H1 (cell line): ENCODE data around the gene UBE2O. TPM values are rescaled to one million over a fixed set of nuclear protein-coding genes. Genes with fewer than 3 reads are reported as not detected.

Source experiments
- FOSL1 ChIP-seq: IDR thresholded peaks from 2 replicates; pipeline ENCODE4 v1.6.1; 2011; ENCODE audit warnings: mild to moderate bottlenecking, low read depth, low read length, moderate library complexity; ENCODE audit not compliant: insufficient read depth
- SIRT6 ChIP-seq: IDR thresholded peaks from one replicate; pipeline ENCODE4 v1.7.1; 2012; ENCODE audit warnings: low read length, inconsistent platforms
- polyA plus RNA-seq, 7 experiments: library from polyadenylated mRNA; depleted of rRNA in 3 of 7; stranded (reverse) in 5 of 7; unstranded in 2 of 7; fragments of >200 nt in 5 of 7; fragments of 200-250 nt in 2 of 7; gene quantifications; 1 replicate in 5 of 7; 2 replicates in 1 of 7; 4 replicates in 1 of 7; pipeline versions ENCODE4 v1.2.1 to v1.2.3, GENCODE V29; 2011 to 2013; ENCODE audit warnings: missing spikeins in 2 of 7, mixed read lengths in 2 of 7
- total RNA-seq: library from RNA; stranded (reverse); fragmentation: NEBNext Ultra II Directional; extraction: Animal tissue kit (Norgen Biotek cat#: 25700); gene quantifications from 2 replicates; pipeline ENCODE4 v1.2.1, GENCODE V29; 2021
- TF ChIP-seq, protein P1 (sequence below): IDR thresholded peaks from 2 replicates; pipeline ENCODE4 v1.6.1; 2012; ENCODE audit warnings: inconsistent platforms

Gene UBE2O
- total and polyA plus RNA-seq, 2 of the 8 experiments (the other 6 are each of a cell fraction or from before 2014, with no cell fraction given), result 24.4 to 63.0 TPM

DNA sequence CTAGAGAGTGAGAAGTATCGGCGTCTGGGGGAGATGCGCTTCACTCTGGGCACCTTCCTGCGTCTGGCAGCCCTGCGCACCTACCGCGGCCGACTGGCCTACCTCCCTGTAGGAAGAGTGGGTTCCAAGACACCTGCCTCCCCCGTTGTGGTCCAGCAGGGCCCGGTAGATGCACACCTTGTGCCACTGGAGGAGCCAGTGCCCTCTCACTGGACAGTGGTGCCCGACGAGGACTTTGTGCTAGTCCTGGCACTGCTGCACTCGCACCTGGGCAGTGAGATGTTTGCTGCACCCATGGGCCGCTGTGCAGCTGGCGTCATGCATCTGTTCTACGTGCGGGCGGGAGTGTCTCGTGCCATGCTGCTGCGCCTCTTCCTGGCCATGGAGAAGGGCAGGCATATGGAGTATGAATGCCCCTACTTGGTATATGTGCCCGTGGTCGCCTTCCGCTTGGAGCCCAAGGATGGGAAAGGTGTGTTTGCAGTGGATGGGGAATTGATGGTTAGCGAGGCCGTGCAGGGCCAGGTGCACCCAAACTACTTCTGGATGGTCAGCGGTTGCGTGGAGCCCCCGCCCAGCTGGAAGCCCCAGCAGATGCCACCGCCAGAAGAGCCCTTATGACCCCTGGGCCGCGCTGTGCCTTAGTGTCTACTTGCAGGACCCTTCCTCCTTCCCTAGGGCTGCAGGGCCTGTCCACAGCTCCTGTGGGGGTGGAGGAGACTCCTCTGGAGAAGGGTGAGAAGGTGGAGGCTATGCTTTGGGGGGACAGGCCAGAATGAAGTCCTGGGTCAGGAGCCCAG, 65.8 kb downstream of the UBE2O start (continued):
- TF ChIP-seq FOSL1 (no peak), SIRT6 (no peak)
- TF ChIP-seq, protein P1, sequence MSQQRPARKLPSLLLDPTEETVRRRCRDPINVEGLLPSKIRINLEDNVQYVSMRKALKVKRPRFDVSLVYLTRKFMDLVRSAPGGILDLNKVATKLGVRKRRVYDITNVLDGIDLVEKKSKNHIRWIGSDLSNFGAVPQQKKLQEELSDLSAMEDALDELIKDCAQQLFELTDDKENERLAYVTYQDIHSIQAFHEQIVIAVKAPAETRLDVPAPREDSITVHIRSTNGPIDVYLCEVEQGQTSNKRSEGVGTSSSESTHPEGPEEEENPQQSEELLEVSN, result no peak
